Activated CD8-positive, alpha-beta T cell treated with anti-CD3 and anti-CD28 coated beads for 36 hours (primary cell): ENCODE measurements around the gene TAOK1. TPM values are rescaled to one million over a fixed set of nuclear protein-coding genes. Genes with fewer than 3 reads are reported as not detected.

ENCODE experiments used
- ATAC-seq: fragments of 200-7000 bp; cut with Tn5 transposase; one replicate; pipeline ENCODE4 v1.10.0; 2021; ENCODE audit warnings: mild to moderate bottlenecking, moderate library complexity
- CTCF ChIA-PET: fragments of 350-600 bp; sonication (Branson Sonifier 250); formaldehyde crosslinking; loops from one replicate; lab custom pipeline; 2021; ENCODE audit warnings: antibody characterized with exemption; lab: Charles Lee
- POLR2A ChIA-PET: fragments of 350-600 bp; sonication (Branson Sonifier 250); formaldehyde crosslinking; loops from one replicate; lab custom pipeline; 2021; ENCODE audit warnings: antibody characterized with exemption; lab: Charles Lee
- DNase-seq: peaks from one replicate; pipeline ENCODE4 v3.0.0-alpha.2; 2020
- H3K27ac Mint-ChIP-seq: one replicate; pipeline ENCODE4 v1.8.0; 2021; ENCODE audit warnings: mild to moderate bottlenecking, mixed read lengths
- H3K27me3 Mint-ChIP-seq: one replicate; pipeline ENCODE4 v1.8.0; 2021; ENCODE audit warnings: mixed read lengths
- H3K36me3 Mint-ChIP-seq: one replicate; pipeline ENCODE4 v1.8.0; 2021; ENCODE audit warnings: low read depth, mixed read lengths
- H3K4me1 Mint-ChIP-seq: one replicate; pipeline ENCODE4 v1.8.0; 2021; ENCODE audit warnings: low read depth, mixed read lengths
- H3K4me3 Mint-ChIP-seq: one replicate; pipeline ENCODE4 v1.8.0; 2021; ENCODE audit warnings: mild to moderate bottlenecking, moderate library complexity, mixed read lengths
- H3K9me3 Mint-ChIP-seq: one replicate; pipeline ENCODE4 v1.8.0; 2021; ENCODE audit warnings: mixed read lengths
- intact Hi-C: fragments of 100-400 bp; cut with micrococcal nuclease; formaldehyde crosslinking; loops from one replicate; pipeline ENCODE4 v1.10.0; 2022
- total RNA-seq, 2 experiments: library from RNA; stranded (reverse); gene quantifications; one replicate each; pipeline ENCODE4 v1.2.3, GENCODE V29; 2021
- TF ChIP-seq, protein P1 (sequence below): fragments of 200-600 bp; IDR thresholded peaks from one replicate; pipeline ENCODE4 v1.8.0; 2022; ENCODE audit warnings: antibody characterized with exemption, mild to moderate bottlenecking

Gene TAOK1
- total RNA-seq, 2 experiments from 2014 or later, result 33.5 to 34.6 TPM

DNA sequence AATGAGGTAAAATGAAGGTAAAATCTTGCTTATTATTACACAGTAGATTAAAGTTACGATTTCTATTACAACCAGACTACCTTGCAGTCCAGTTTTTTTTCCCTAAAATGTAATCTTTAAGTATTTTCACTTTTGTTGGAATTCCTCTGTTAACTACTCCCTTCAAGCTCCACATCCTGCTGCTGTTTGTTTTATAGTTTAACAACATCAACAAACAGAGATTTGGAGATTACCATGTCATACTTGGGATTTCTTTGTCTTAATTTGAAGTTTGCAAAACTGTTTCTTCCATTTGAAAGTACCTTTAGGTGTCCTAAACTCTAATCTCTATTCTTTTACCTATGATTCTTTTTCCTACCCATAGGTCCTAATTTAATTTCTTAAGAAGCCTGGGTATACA lies 93.3 kb downstream of the TAOK1 start:
- Mint-ChIP-seq H3K4me3 (no peak overlapping the region), H3K27ac (no peak overlapping the region), H3K27me3 (no peaks in the 10 kb centered on the region), H3K36me3 (no peaks in the 10 kb centered on the region), H3K9me3 (no peaks in the 10 kb centered on the region), H3K4me1 (no peaks in the 10 kb centered on the region)
- TF ChIP-seq, protein P1, sequence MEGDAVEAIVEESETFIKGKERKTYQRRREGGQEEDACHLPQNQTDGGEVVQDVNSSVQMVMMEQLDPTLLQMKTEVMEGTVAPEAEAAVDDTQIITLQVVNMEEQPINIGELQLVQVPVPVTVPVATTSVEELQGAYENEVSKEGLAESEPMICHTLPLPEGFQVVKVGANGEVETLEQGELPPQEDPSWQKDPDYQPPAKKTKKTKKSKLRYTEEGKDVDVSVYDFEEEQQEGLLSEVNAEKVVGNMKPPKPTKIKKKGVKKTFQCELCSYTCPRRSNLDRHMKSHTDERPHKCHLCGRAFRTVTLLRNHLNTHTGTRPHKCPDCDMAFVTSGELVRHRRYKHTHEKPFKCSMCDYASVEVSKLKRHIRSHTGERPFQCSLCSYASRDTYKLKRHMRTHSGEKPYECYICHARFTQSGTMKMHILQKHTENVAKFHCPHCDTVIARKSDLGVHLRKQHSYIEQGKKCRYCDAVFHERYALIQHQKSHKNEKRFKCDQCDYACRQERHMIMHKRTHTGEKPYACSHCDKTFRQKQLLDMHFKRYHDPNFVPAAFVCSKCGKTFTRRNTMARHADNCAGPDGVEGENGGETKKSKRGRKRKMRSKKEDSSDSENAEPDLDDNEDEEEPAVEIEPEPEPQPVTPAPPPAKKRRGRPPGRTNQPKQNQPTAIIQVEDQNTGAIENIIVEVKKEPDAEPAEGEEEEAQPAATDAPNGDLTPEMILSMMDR, result no peak
- DNase-seq (no peak), ATAC-seq (no peak)
- intact Hi-C loops, result no loop called here
- ChIA-PET CTCF (interaction anchor here (1.3 kb wide), 1 partner anchor 114 kb away, joined by 8 read pairs; no protein-coding TSS in a partner anchor), POLR2A (no interaction called here)

- TF ChIP-seq, protein P1, result no peak
- H3K36me3 Mint-ChIP-seq, result peaks cover 17% of the 10 kb centered on the region
- no peaks in the 10 kb centered on the region for H3K27me3 Mint-ChIP-seq
- intact Hi-C loops, result no loop called here
- H3K4me1 Mint-ChIP-seq, result peaks cover 2% of the 10 kb centered on the region
- no peak overlapping the region for H3K4me3 Mint-ChIP-seq
- ChIA-PET CTCF (interaction anchor here (1.0 to 2.7 kb wide), 2 partner anchors 39 to 125 kb away, joined by 3 to 15 read pairs; no protein-coding TSS in a partner anchor), POLR2A (no interaction called here)
- ATAC-seq, result no peak
- no peak overlapping the region for H3K27ac Mint-ChIP-seq
- H3K9me3 Mint-ChIP-seq, result no peaks in the 10 kb centered on the region
- no peak for DNase-seq
These were observed 104.8 kb downstream of the TAOK1 start for GRCh38 chr17:29495011-29495410.

GRCh38 chr17:29504711-29505110 lies 114.5 kb downstream of the TAOK1 start:
- ChIA-PET POLR2A (interaction anchor here (1.2 kb wide), 1 partner anchor 49 kb away, joined by 4 read pairs; no protein-coding TSS in a partner anchor), CTCF (interaction anchor here (1.8 kb wide), 1 partner anchor 135 kb away, joined by 7 read pairs; no protein-coding TSS in a partner anchor)
- no peak for ATAC-seq
- no peak for DNase-seq
- TF ChIP-seq, protein P1, result no peak
- Mint-ChIP-seq H3K27ac (no peak overlapping the region), H3K4me1 (no peaks in the 10 kb centered on the region), H3K4me3 (no peak overlapping the region), H3K36me3 (peaks cover 23% of the 10 kb centered on the region), H3K9me3 (no peaks in the 10 kb centered on the region), H3K27me3 (no peaks in the 10 kb centered on the region)
- intact Hi-C loops, result no loop called here

DNA sequence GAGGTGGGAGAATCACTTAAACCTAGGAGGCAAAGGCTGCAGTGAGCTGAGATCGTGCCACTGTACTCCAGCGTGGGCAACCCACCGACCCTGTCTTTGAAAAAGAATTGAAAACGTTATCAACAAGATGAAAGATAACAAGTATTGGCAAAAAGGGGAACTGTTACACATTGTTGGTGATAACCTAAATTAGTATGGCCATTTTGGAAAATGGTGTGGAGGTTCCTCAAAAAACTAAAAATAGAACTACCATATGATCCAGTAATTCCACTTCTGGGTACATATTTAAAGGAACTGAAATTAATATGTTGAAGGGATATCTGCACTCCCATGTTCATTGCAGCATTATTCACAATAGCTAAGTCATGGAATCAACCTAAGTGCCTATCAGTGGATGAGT lies 115.7 kb downstream of the TAOK1 start:
- intact Hi-C loops, result no loop called here
- CTCF ChIA-PET, result interaction anchor here (1.0 kb wide), 1 partner anchor 17 kb away, joined by 3 read pairs; no protein-coding TSS in a partner anchor
- ATAC-seq (no peak), DNase-seq (no peak)
- POLR2A ChIA-PET, result no interaction called here
- Mint-ChIP-seq H3K4me1 (no peaks in the 10 kb centered on the region), H3K27me3 (no peaks in the 10 kb centered on the region), H3K9me3 (no peaks in the 10 kb centered on the region), H3K4me3 (no peak overlapping the region), H3K36me3 (peaks cover 21% of the 10 kb centered on the region), H3K27ac (no peak overlapping the region)
- TF ChIP-seq, protein P1, result no peak

GRCh38 chr17:29510953-29511352 lies 120.8 kb downstream of the TAOK1 start:
- no peak overlapping the region for H3K4me3 Mint-ChIP-seq
- intact Hi-C loops, result no loop called here
- POLR2A ChIA-PET, result no interaction called here

More at GRCh38 chr17:29510953-29511352, 120.8 kb downstream of the TAOK1 start:
- Mint-ChIP-seq H3K36me3 (peaks cover 12% of the 10 kb centered on the region), H3K4me1 (no peaks in the 10 kb centered on the region), H3K9me3 (no peaks in the 10 kb centered on the region), H3K27me3 (no peaks in the 10 kb centered on the region), H3K27ac (no peak overlapping the region)
- ATAC-seq (no peak), DNase-seq (no peak)
- TF ChIP-seq, protein P1, result no peak
- CTCF ChIA-PET, result no interaction called here
